ENCODE data around the gene SFXN3. TPM values are rescaled to one million over a fixed set of nuclear protein-coding genes. Genes with fewer than 3 reads are reported as not detected.

Gene SFXN3
- total and polyA plus RNA-seq, 2 of the 13 experiments (the other 11 are each of a cell fraction or from before 2014, with no cell fraction given): 16.8 to 71.5 TPM

GRCh38 chr10:101000127-101000914, 30.7 kb upstream of the SFXN3 start (continued):
- TF ChIP-seq ZNF775 (CRISPR knock-in tag; IDR thresholded peaks at IDR 0.05; ENCODE audit: borderline replicate concordance): no peak
- TF ChIP-seq GRHL1 (CRISPR knock-in tag; conservative IDR thresholded peaks at IDR 0.05): no peak
- TF ChIP-seq AGO1 (IDR thresholded peaks at IDR 0.05; ENCODE audit: low read depth, low read length, poor library complexity, severe bottlenecking): peak; percentile 7
- 0 out of 2 replicates have a peak, but pooled peaks have one; percentile 57 for TF ChIP-seq ZC3H13 (CRISPR knock-in tag; IDR thresholded peaks at IDR 0.05)

DNA sequence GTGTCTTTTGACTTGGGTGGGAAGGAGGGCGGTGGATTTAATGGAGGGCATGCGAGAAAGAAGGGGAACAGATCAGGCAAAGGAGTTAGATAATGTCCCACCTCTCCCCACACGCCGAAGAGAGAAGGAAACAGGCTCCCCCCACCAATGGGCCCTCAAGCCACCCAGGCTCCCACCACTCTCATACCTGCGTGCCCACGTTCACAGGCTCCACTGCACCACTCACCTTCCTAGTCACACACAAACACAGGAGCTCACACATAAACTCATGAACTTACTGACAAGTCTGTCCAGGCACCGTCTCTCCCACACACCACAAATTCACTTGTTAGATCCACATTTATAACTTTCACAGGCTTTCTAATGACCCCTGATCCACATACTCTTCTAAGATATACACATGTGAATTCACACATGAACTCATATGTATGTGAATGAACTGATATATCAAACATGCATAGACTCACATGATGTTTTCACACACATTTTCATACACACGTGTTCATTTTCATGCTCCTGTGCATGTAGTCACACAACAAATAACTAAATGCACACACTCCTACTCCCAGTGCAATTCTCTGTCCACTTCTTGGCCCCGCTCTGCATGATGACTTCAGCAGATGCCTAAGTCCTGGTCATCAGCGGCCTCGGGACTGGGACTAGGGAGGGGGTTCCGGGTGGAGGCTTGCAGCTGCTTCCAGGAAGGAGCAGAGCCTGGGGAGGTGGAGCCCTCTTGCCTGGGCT, 29.9 kb upstream of the SFXN3 start:
- H4K20me1 ChIP-seq (ENCODE audit: insufficient read depth, low read length): no peaks in the 10 kb centered on the region; the same call in 1 of the 2 replicates
- peak overlapping the region; percentile 81 for H3K27ac ChIP-seq (ENCODE audit: extremely low read length, insufficient read depth, low read length)
- peaks cover 13 to 34% of the 10 kb centered on the region in 2 experiments; a peak in 4 of 5 replicates for H3K36me3 ChIP-seq (replicated peaks in 1 of 2; ENCODE audit: control insufficient read depth in 1 of 2, insufficient read depth in 2 of 2, low read length in 2 of 2)
- no peaks in the 10 kb centered on the region for H3K9me3 ChIP-seq (ENCODE audit: low read length)
- CTCF ChIA-PET (ENCODE audit: low intra/inter-chr PET ratio, low total read pairs): interaction anchor here (8.5 kb wide), 1 partner anchor 12 kb away, joined by 240 read pairs; no protein-coding TSS in a partner anchor
- 79% methylated on average over 10 of the region's 12 CpGs for WGBS (ENCODE audit: low lambda C conversion rate)
- no peak overlapping the region for H2AFZ ChIP-seq (ENCODE audit: low read length)
- H3K4me1 ChIP-seq (ENCODE audit: insufficient read depth, low read length): peaks cover 30% of the 10 kb centered on the region
- in situ Hi-C loops (cut with HindIII; ENCODE audit: extremely low pct_ligation_motif_present, low pct_unique_long_range_greater_than_20kb) (no loop called here), intact Hi-C loops (cut with micrococcal nuclease; ENCODE audit: unreplicated experiment) (no loop called here)
- peak overlapping the region; percentile 91 to 99 (median 98); a peak in 5 of 6 replicates for H3K4me3 ChIP-seq (replicated peaks in 1 of 3; ENCODE audit: insufficient read depth in 1 of 3, low read depth in 2 of 3, low read length in 3 of 3)
- peak; percentile 15 for FAIRE-seq
- H3K9ac ChIP-seq (ENCODE audit: insufficient read depth, low read depth, low read length): peak overlapping the region; percentile 95
- no peak for ATAC-seq
- POLR2A ChIA-PET: interaction anchor here (1.6 to 23.0 kb wide), 3 partner anchors 8 to 32 kb away, joined by 5 to 277 read pairs (median 124); partner anchors contain the start of gene SEMA4G
- H3K4me2 ChIP-seq (ENCODE audit: low read depth, low read length): peak overlapping the region; percentile 90
- no peak for DNase-seq (ENCODE audit: low spot score)
- BruUV-seq (replicated peaks): TSS peak; percentile 47
- peaks cover 32% of the 10 kb centered on the region for H3K79me2 ChIP-seq (ENCODE audit: insufficient read depth, low read length)
- H3K27me3 ChIP-seq (ENCODE audit: control insufficient read depth in 1 of 2, insufficient read depth in 2 of 2, low read length in 2 of 2): no peaks in the 10 kb centered on the region; a peak in 1 of 5 replicates
- TF ChIP-seq ZNF230 (CRISPR knock-in tag; IDR thresholded peaks at IDR 0.05): no peak
- TF ChIP-seq, protein P1, sequence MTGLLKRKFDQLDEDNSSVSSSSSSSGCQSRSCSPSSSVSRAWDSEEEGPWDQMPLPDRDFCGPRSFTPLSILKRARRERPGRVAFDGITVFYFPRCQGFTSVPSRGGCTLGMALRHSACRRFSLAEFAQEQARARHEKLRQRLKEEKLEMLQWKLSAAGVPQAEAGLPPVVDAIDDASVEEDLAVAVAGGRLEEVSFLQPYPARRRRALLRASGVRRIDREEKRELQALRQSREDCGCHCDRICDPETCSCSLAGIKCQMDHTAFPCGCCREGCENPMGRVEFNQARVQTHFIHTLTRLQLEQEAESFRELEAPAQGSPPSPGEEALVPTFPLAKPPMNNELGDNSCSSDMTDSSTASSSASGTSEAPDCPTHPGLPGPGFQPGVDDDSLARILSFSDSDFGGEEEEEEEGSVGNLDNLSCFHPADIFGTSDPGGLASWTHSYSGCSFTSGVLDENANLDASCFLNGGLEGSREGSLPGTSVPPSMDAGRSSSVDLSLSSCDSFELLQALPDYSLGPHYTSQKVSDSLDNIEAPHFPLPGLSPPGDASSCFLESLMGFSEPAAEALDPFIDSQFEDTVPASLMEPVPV (CRISPR knock-in tag; IDR thresholded peaks at IDR 0.05): 0 out of 2 replicates have a peak, but pooled peaks have one; percentile 24
- TF ChIP-seq NR1H2 (CRISPR knock-in tag; IDR thresholded peaks at IDR 0.05; ENCODE audit: borderline replicate concordance, low read depth): no peak
- no peak for TF ChIP-seq HNF1A (IDR thresholded peaks at IDR 0.05; ENCODE audit: low read depth)
- no peak for TF ChIP-seq HNF1A (CRISPR knock-in tag; IDR thresholded peaks at IDR 0.05; ENCODE audit: borderline replicate concordance)
- no peak for TF ChIP-seq ZNF577 (CRISPR knock-in tag; IDR thresholded peaks at IDR 0.05; ENCODE audit: borderline replicate concordance, low read depth)
